Stimulated activated CD4-positive, alpha-beta T cell treated with anti-CD3 and anti-CD28 coated beads, Interleukin-1b, Interleukin-23, amount 100 ng/mL, for 4 hours (primary cell): ENCODE data around the gene EHBP1.

ENCODE experiments used
- DNase-seq, 2 donors: peaks; one replicate each; pipeline ENCODE4 v3.0.0-alpha.2; 2020; ENCODE audit warnings: low read depth in 2 of 2

Gene EHBP1

GRCh38 chr2:62705007-62705829 lies at the start of gene EHBP1:
EHBP1 (plus strand) TSS chr2:62705713; CDS start chr2:62707192, 1,479 bp downstream.
- DNase-seq, result peak; percentile 97 to 98

GRCh38 chr2:62657783-62658182 lies 47.7 kb upstream of the EHBP1 start:
- DNase-seq, result no peak

GRCh38 chr2:62658891-62659290 lies 46.6 kb upstream of the EHBP1 start:
- DNase-seq, result no peak

GRCh38 chr2:62660087-62660486 lies 45.4 kb upstream of the EHBP1 start:
- DNase-seq, result no peak

GRCh38 chr2:62660582-62661262 lies 44.8 kb upstream of the EHBP1 start:
- no peak for DNase-seq

- DNase-seq, result no peak
Measured at GRCh38 chr2:62661263-62661635, 44.3 kb upstream of the EHBP1 start.

- DNase-seq, result no peak
Measured at GRCh38 chr2:62662131-62662530, 43.4 kb upstream of the EHBP1 start.

- DNase-seq, result no peak
Measured at GRCh38 chr2:62662554-62662953, 43.0 kb upstream of the EHBP1 start.

GRCh38 chr2:62663411-62663810 lies 42.1 kb upstream of the EHBP1 start:
- DNase-seq, result no peak

GRCh38 chr2:62663920-62664795 lies 41.4 kb upstream of the EHBP1 start:
- DNase-seq, result no peak

- DNase-seq, result no peak
Measured at GRCh38 chr2:62665446-62665845, 40.1 kb upstream of the EHBP1 start.

GRCh38 chr2:62669180-62669579 lies 36.3 kb upstream of the EHBP1 start:
- no peak for DNase-seq

GRCh38 chr2:62672601-62673000 lies 32.9 kb upstream of the EHBP1 start:
- no peak for DNase-seq

GRCh38 chr2:62675062-62675461 lies 30.5 kb upstream of the EHBP1 start:
- DNase-seq, result no peak

- DNase-seq, result no peak
Measured at GRCh38 chr2:62685256-62685655, 20.3 kb upstream of the EHBP1 start.

GRCh38 chr2:62686012-62686685 lies 19.4 kb upstream of the EHBP1 start:
- DNase-seq, result no peak

GRCh38 chr2:62687636-62688035 lies 17.9 kb upstream of the EHBP1 start:
- DNase-seq, result no peak

- DNase-seq, result no peak
Measured at GRCh38 chr2:62688771-62689170, 16.7 kb upstream of the EHBP1 start.

- DNase-seq, result no peak
Measured at GRCh38 chr2:62691186-62691585, 14.3 kb upstream of the EHBP1 start.

- DNase-seq, result no peak
Measured at GRCh38 chr2:62692225-62692624, 13.3 kb upstream of the EHBP1 start.

- DNase-seq, result no peak
Measured at GRCh38 chr2:62698653-62699052, 6.9 kb upstream of the EHBP1 start.

GRCh38 chr2:62704654-62705006 lies 883 bp upstream of the EHBP1 start:
- DNase-seq, result no peak
